Astrocyte (in vitro differentiated cells and primary cell): ENCODE data around the gene TNK1. TPM values are rescaled to one million over a fixed set of nuclear protein-coding genes. Genes with fewer than 3 reads are reported as not detected.

Source experiments
- DNase-seq: peaks from one replicate; pipeline ENCODE4 v3.0.0-alpha.2; 2010; ENCODE audit warnings: low read depth
- FAIRE-seq: peaks from 2 replicates; lab custom pipeline; 2011; peaks lifted over from hg19 to GRCh38; lab: Jason Lieb, UNC
- H2AFZ ChIP-seq: 2 replicates; pipeline ENCODE4 v1.6.0; 2012; ENCODE audit warnings: low read depth, low read length, inconsistent platforms
- H3K27ac ChIP-seq: 2 replicates; pipeline ENCODE4 v1.5.1; 2011; ENCODE audit warnings: low read depth, low read length, inconsistent platforms
- H3K27me3 ChIP-seq: 2 replicates; pipeline ENCODE4 v1.6.0; 2011; ENCODE audit warnings: low read length, inconsistent platforms; ENCODE audit not compliant: insufficient read depth
- H3K36me3 ChIP-seq: 2 replicates; pipeline ENCODE4 v1.5.1; 2011; ENCODE audit warnings: low read length, inconsistent platforms; ENCODE audit not compliant: insufficient read depth
- H3K4me1 ChIP-seq: 2 replicates; pipeline ENCODE4 v1.5.1; 2011; ENCODE audit warnings: low read length, inconsistent platforms; ENCODE audit not compliant: insufficient read depth
- H3K4me2 ChIP-seq: 2 replicates; pipeline ENCODE4 v1.6.0; 2012; ENCODE audit warnings: low read length, inconsistent platforms
- H3K4me3 ChIP-seq: 2 replicates; pipeline ENCODE4 v1.5.1; 2011; ENCODE audit warnings: low read depth, mild to moderate bottlenecking, low read length, inconsistent platforms; ENCODE audit not compliant: insufficient read depth
- H3K79me2 ChIP-seq: 2 replicates; pipeline ENCODE4 v1.6.0; 2012; ENCODE audit warnings: mild to moderate bottlenecking, low read length, inconsistent platforms; ENCODE audit not compliant: insufficient read depth
- H3K9ac ChIP-seq: 2 replicates; pipeline ENCODE4 v1.6.0; 2012; ENCODE audit warnings: mild to moderate bottlenecking, low read length, inconsistent platforms
- H3K9me3 ChIP-seq: 2 replicates; pipeline ENCODE4 v1.5.1; 2012; ENCODE audit warnings: low read depth, mild to moderate bottlenecking, low read length, inconsistent platforms; ENCODE audit not compliant: insufficient read depth
- H4K20me1 ChIP-seq: 2 replicates; pipeline ENCODE4 v1.6.0; 2012; ENCODE audit warnings: low read length, inconsistent platforms; ENCODE audit not compliant: insufficient read depth
- H3K27ac Mint-ChIP-seq: one replicate; pipeline ENCODE4 v1.8.0; 2021; ENCODE audit warnings: mild to moderate bottlenecking, mixed read lengths; ENCODE audit not compliant: unreplicated experiment
- H3K27me3 Mint-ChIP-seq: one replicate; pipeline ENCODE4 v1.8.0; 2021; ENCODE audit warnings: low read depth, mixed read lengths; ENCODE audit not compliant: unreplicated experiment
- H3K36me3 Mint-ChIP-seq: one replicate; pipeline ENCODE4 v1.8.0; 2021; ENCODE audit warnings: low read depth, mixed read lengths; ENCODE audit not compliant: unreplicated experiment
- H3K4me1 Mint-ChIP-seq: one replicate; pipeline ENCODE4 v1.8.0; 2021; ENCODE audit warnings: low read depth, mixed read lengths; ENCODE audit not compliant: unreplicated experiment
- H3K4me3 Mint-ChIP-seq: one replicate; pipeline ENCODE4 v1.8.0; 2021; ENCODE audit warnings: mild to moderate bottlenecking, moderate library complexity, mixed read lengths; ENCODE audit not compliant: unreplicated experiment
- H3K9me3 Mint-ChIP-seq: one replicate; pipeline ENCODE4 v1.8.0; 2021; ENCODE audit warnings: mild to moderate bottlenecking, mixed read lengths; ENCODE audit not compliant: unreplicated experiment
- CTCF ChIP-seq: IDR thresholded peaks from 2 replicates; pipeline ENCODE4 v1.5.1; 2011; ENCODE audit warnings: low read depth, mild to moderate bottlenecking, inconsistent platforms, low read length, moderate library complexity; ENCODE audit not compliant: insufficient read depth
- EZH2 ChIP-seq: IDR thresholded peaks from 2 replicates; pipeline ENCODE4 v1.6.1; 2012; ENCODE audit warnings: mild to moderate bottlenecking, low read length, inconsistent platforms; ENCODE audit not compliant: insufficient read depth
- total RNA-seq: library from RNA; stranded (reverse); gene quantifications from 2 replicates; pipeline ENCODE4 v1.2.1, GENCODE V29; 2021

Gene TNK1
- total RNA-seq, 1 donor from 2014 or later, result 1.6 TPM

GRCh38 chr17:7407082-7407481 lies 26.2 kb downstream of the TNK1 start:
- Histone ChIP-seq H3K36me3 (peaks cover 3% of the 10 kb centered on the region), H2AFZ (no peak overlapping the region), H4K20me1 (peaks cover 25% of the 10 kb centered on the region), H3K27me3 (no peaks in the 10 kb centered on the region), H3K79me2 (peaks cover 24% of the 10 kb centered on the region), H3K27ac (no peak overlapping the region), H3K9me3 (no peaks in the 10 kb centered on the region), H3K4me2 (peak overlapping the region; percentile 46), H3K9ac (no peak overlapping the region), H3K4me1 (peaks cover 13% of the 10 kb centered on the region), H3K4me3 (no peak overlapping the region)
- no peaks in the 10 kb centered on the region for H3K9me3 Mint-ChIP-seq
- H3K36me3 Mint-ChIP-seq, result peaks cover 18% of the 10 kb centered on the region
- peak overlapping the region; percentile 66 for H3K27ac Mint-ChIP-seq
- FAIRE-seq (no peak), DNase-seq (no peak)
- TF ChIP-seq EZH2 (no peak), CTCF (no peak)
- peaks cover 11% of the 10 kb centered on the region for H3K4me1 Mint-ChIP-seq
- H3K4me3 Mint-ChIP-seq, result peak overlapping the region; percentile 69
- H3K27me3 Mint-ChIP-seq, result no peaks in the 10 kb centered on the region

GRCh38 chr17:7407485-7408251 lies 26.8 kb downstream of the TNK1 start, which contains the start of gene NLGN2:
NLGN2 (plus strand) TSS chr17:7407845; CDS start chr17:7408256, 411 bp downstream.
- DNase-seq, result no peak
- Histone ChIP-seq H3K4me3 (no peak within 1 kb of the TSS), H3K4me1 (peaks cover 13% of the 10 kb centered on the region), H2AFZ (no peak within 1 kb of the TSS), H3K9ac (no peak within 1 kb of the TSS), H3K79me2 (peaks cover 23% of the 10 kb centered on the region), H3K9me3 (no peaks in the 10 kb centered on the region), H3K36me3 (peaks cover 3% of the 10 kb centered on the region), H3K4me2 (peak within 1 kb of the TSS; percentile 46), H3K27ac (no peak within 1 kb of the TSS), H3K27me3 (no peaks in the 10 kb centered on the region), H4K20me1 (peaks cover 24% of the 10 kb centered on the region)
- H3K9me3 Mint-ChIP-seq, result no peaks in the 10 kb centered on the region
- TF ChIP-seq CTCF (no peak), EZH2 (no peak)
- peaks cover 21% of the 10 kb centered on the region for H3K36me3 Mint-ChIP-seq
- peak within 1 kb of the TSS; percentile 96 for H3K4me3 Mint-ChIP-seq
- FAIRE-seq, result no peak
- no peaks in the 10 kb centered on the region for H3K27me3 Mint-ChIP-seq
- peak within 1 kb of the TSS; percentile 66 for H3K27ac Mint-ChIP-seq
- peaks cover 11% of the 10 kb centered on the region for H3K4me1 Mint-ChIP-seq

DNA sequence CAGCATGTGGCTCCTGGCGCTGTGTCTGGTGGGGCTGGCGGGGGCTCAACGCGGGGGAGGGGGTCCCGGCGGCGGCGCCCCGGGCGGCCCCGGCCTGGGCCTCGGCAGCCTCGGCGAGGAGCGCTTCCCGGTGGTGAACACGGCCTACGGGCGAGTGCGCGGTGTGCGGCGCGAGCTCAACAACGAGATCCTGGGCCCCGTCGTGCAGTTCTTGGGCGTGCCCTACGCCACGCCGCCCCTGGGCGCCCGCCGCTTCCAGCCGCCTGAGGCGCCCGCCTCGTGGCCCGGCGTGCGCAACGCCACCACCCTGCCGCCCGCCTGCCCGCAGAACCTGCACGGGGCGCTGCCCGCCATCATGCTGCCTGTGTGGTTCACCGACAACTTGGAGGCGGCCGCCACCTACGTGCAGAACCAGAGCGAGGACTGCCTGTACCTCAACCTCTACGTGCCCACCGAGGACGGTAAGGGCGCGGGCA lies 27.4 kb downstream of the TNK1 start:
- Histone ChIP-seq H3K27ac (no peak overlapping the region), H2AFZ (no peak overlapping the region), H3K9me3 (no peaks in the 10 kb centered on the region), H4K20me1 (peaks cover 20% of the 10 kb centered on the region), H3K4me2 (no peak overlapping the region), H3K36me3 (peaks cover 3% of the 10 kb centered on the region), H3K79me2 (peaks cover 17% of the 10 kb centered on the region), H3K27me3 (no peaks in the 10 kb centered on the region), H3K9ac (no peak overlapping the region), H3K4me3 (no peak overlapping the region), H3K4me1 (peaks cover 10% of the 10 kb centered on the region)
- Mint-ChIP-seq H3K27me3 (no peaks in the 10 kb centered on the region), H3K4me1 (peaks cover 11% of the 10 kb centered on the region), H3K9me3 (no peaks in the 10 kb centered on the region), H3K4me3 (no peak overlapping the region), H3K27ac (no peak overlapping the region), H3K36me3 (peaks cover 28% of the 10 kb centered on the region)
- no peak for DNase-seq
- TF ChIP-seq EZH2 (no peak), CTCF (no peak)
- no peak for FAIRE-seq
